ENCODE measurements around the gene GAPVD1. TPM values are rescaled to one million over a fixed set of nuclear protein-coding genes. Genes with fewer than 3 reads are reported as not detected.
"Not testable (repeated sequence)": the region's sequence is repeated elsewhere in the genome, so short reads cannot be mapped to it uniquely, and the experiment has no call there.

Gene GAPVD1, protein sequence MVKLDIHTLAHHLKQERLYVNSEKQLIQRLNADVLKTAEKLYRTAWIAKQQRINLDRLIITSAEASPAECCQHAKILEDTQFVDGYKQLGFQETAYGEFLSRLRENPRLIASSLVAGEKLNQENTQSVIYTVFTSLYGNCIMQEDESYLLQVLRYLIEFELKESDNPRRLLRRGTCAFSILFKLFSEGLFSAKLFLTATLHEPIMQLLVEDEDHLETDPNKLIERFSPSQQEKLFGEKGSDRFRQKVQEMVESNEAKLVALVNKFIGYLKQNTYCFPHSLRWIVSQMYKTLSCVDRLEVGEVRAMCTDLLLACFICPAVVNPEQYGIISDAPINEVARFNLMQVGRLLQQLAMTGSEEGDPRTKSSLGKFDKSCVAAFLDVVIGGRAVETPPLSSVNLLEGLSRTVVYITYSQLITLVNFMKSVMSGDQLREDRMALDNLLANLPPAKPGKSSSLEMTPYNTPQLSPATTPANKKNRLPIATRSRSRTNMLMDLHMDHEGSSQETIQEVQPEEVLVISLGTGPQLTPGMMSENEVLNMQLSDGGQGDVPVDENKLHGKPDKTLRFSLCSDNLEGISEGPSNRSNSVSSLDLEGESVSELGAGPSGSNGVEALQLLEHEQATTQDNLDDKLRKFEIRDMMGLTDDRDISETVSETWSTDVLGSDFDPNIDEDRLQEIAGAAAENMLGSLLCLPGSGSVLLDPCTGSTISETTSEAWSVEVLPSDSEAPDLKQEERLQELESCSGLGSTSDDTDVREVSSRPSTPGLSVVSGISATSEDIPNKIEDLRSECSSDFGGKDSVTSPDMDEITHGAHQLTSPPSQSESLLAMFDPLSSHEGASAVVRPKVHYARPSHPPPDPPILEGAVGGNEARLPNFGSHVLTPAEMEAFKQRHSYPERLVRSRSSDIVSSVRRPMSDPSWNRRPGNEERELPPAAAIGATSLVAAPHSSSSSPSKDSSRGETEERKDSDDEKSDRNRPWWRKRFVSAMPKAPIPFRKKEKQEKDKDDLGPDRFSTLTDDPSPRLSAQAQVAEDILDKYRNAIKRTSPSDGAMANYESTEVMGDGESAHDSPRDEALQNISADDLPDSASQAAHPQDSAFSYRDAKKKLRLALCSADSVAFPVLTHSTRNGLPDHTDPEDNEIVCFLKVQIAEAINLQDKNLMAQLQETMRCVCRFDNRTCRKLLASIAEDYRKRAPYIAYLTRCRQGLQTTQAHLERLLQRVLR (N-terminal part only)
- total RNA-seq: 31.1 TPM
- long read RNA-seq, partial matches to known transcripts: 14 of 33 reads
- long read RNA-seq, other reads (novel, unspliced or antisense): 18 of 33 reads

- intact Hi-C loops (cut with DNase I): loop anchor here (1.0 to 5.0 kb wide), 2 partner anchors 20 to 69 kb away; partner anchors contain the start of gene HSPA5
- peak; percentile 95 for DNase-seq (ENCODE audit: low spot score)
Observed at GRCh38 chr9:125261501-125262293, at the start of gene GAPVD1. Gene GAPVD1 (plus strand): TSS chr9:125261826. CDS start chr9:125298922, 37,096 bp downstream.

GRCh38 chr9:125214186-125214585 lies 47.4 kb upstream of the GAPVD1 start:
- intact Hi-C loops (cut with DNase I): no loop called here
- no peak for DNase-seq (ENCODE audit: low spot score)

GRCh38 chr9:125218621-125219020 lies 43.0 kb upstream of the GAPVD1 start:
- no peak for DNase-seq (ENCODE audit: low spot score)
- intact Hi-C loops (cut with DNase I): no loop called here

GRCh38 chr9:125224858-125225257 lies 36.8 kb upstream of the GAPVD1 start:
- intact Hi-C loops (cut with DNase I); DNase-seq (ENCODE audit: low spot score): not testable (repeated sequence)

- DNase-seq (ENCODE audit: low spot score): no peak
- intact Hi-C loops (cut with DNase I): no loop called here
Observed at GRCh38 chr9:125227761-125228160, 33.9 kb upstream of the GAPVD1 start.

DNA sequence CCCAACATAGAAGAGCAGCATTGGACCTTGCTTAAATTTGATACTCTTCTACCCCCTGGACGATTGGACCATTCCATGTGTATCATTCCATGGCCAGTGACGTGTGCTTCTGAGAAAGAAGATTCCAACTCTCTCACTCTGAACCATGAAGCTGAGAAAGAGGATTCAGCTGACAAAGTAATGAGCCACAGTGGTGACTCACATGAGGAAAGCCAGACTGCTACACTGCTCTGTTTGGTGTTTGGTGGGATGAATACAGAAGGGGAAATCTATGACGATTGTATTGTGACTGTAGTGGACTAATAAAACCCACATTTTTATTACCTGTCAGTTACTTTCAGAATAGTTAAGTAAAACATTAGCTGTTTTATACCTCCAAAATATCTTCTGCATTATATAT lies 27.9 kb upstream of the GAPVD1 start:
- DNase-seq (ENCODE audit: low spot score): no peak
- intact Hi-C loops (cut with DNase I): no loop called here

GRCh38 chr9:125234099-125234498 lies 27.5 kb upstream of the GAPVD1 start:
- DNase-seq (ENCODE audit: low spot score); intact Hi-C loops (cut with DNase I): not testable (repeated sequence)

- no peak for DNase-seq (ENCODE audit: low spot score)
- intact Hi-C loops (cut with DNase I): no loop called here
Observed at GRCh38 chr9:125235804-125236519, 25.7 kb upstream of the GAPVD1 start.

GRCh38 chr9:125236520-125237159 lies 25.0 kb upstream of the GAPVD1 start:
- DNase-seq (ENCODE audit: low spot score); intact Hi-C loops (cut with DNase I): not testable (repeated sequence)

- no peak for DNase-seq (ENCODE audit: low spot score)
- intact Hi-C loops (cut with DNase I): no loop called here
Observed at GRCh38 chr9:125238127-125238914, 23.3 kb upstream of the GAPVD1 start.

GRCh38 chr9:125238915-125239446 lies 22.6 kb upstream of the GAPVD1 start:
- no peak for DNase-seq (ENCODE audit: low spot score)
- intact Hi-C loops (cut with DNase I): no loop called here

DNA sequence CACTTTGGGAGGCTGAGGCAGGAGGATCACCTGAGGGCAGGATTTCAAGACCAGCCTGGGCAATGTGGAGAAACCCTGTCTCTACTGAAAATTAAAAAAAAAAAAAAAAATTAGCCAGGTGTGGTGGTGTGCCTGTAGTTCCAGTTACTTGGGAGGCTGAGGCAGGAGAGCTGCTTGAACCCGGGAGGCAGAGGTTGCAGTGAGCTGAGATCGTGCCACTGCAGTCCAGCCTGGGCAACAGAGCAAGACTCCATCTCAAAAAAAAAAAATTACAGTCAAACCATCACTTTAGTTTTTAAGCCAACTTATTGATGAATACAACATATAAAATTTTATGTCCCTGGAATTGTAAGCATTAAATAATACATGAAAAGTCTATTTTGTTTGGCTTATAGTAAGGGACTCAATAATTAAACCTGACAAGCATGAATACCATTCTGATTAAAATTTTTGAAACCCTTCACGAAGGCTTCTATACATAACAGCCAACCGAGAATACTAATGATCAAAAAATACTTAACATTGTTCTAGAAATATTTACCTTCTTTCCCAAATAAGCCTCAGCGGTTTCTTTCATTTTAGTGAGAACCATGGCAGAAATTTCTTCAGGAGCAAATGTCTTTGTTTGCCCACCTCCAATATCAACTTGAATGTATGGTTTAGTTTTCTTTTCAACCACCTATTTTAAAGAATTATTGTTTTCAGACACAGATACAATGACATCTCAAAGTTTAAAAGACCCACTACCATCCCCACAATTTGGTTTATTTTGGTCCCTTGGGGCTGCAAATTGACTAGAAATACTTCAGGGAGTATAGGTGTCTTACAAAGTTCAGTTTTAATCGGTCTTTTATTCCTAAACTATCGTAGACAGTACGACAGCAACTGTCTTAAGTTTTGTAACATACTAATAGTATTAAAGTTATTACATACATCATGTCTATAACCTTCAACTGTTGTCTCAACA lies 21.7 kb upstream of the GAPVD1 start:
- no peak for DNase-seq (ENCODE audit: low spot score)
- intact Hi-C loops (cut with DNase I): loop anchor here (5.0 kb wide), 2 partner anchors 38 to 298 kb away; partner anchors contain the start of genes GOLGA1 and RABEPK

DNA sequence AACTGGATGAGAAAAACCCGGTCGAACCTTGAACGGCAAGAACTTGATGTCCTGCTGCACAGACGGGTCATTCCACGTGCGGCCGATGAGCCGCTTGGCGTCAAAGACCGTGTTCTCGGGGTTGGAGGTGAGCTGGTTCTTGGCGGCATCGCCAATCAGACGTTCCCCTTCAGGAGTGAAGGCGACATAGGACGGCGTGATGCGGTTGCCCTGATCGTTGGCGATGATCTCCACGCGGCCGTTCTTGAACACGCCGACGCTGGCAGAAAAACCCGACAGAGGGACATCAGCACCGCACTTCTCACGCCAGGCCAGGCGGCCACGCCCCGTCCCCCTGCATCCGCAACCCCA lies 21.0 kb upstream of the GAPVD1 start:
- intact Hi-C loops (cut with DNase I): loop anchor here (5.0 kb wide), 2 partner anchors 38 to 298 kb away; partner anchors contain the start of genes GOLGA1 and RABEPK
- DNase-seq (ENCODE audit: low spot score): no peak

GRCh38 chr9:125241000-125241862 lies 20.4 kb upstream of the GAPVD1 start, which contains the start of gene HSPA5:
Gene HSPA5 (minus strand): TSS chr9:125241343. CDS start chr9:125241126, 217 bp downstream.
- DNase-seq (ENCODE audit: low spot score): peak; percentile 99
- intact Hi-C loops (cut with DNase I): loop anchor here (1.0 to 5.0 kb wide), 3 partner anchors 20 to 299 kb away; partner anchors contain the start of genes GAPVD1, GOLGA1 and RABEPK

Data from cardiac septum (tissue), 1 donor.